Cardiac fibroblast (primary cell): Measurements from ENCODE around the gene C10orf120.

ENCODE experiments used
- DNase-seq, 2 donors: peaks; one replicate each; pipeline versions ENCODE4 v3.0.0 to v3.0.0-alpha.2; 2010; ENCODE audit warnings: low read depth in 2 of 2
- H3K4me3 ChIP-seq, 2 donors: replicated peaks in 1 of 2; 1 replicate in 1 of 2; 2 replicates in 1 of 2; pipeline ENCODE4 v1.5.1; 2011; ENCODE audit warnings: low read depth in 2 of 2, low read length in 2 of 2, mild to moderate bottlenecking in 2 of 2, moderate library complexity in 1 of 2
- TF ChIP-seq, protein P1 (sequence below): IDR thresholded peaks from one replicate; pipeline ENCODE4 v1.5.1; 2011; ENCODE audit warnings: low read depth, mild to moderate bottlenecking, low read length, inconsistent platforms

Gene C10orf120

DNA sequence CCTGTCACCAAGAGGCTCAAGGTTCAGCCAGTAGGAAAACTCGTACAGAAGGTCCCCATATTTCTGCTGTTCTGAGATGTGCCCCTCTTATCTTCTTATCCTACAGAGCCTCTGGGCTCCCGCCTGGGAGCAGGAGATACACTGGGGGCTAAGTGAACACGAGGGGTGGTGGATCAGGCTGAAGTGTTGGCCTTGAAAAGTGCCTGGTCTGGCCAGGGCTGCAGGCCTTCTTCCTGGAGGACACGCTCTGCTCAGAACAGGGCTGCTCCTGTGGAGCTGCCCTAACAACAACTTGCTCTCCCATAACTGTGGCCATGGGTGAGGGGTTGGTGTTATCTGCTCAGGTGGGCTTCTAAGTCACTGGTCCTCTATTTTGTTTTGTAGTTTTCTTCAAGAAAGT is 33.7 kb downstream of the C10orf120 start:
- no peak overlapping the region for H3K4me3 ChIP-seq
- TF ChIP-seq, protein P1, sequence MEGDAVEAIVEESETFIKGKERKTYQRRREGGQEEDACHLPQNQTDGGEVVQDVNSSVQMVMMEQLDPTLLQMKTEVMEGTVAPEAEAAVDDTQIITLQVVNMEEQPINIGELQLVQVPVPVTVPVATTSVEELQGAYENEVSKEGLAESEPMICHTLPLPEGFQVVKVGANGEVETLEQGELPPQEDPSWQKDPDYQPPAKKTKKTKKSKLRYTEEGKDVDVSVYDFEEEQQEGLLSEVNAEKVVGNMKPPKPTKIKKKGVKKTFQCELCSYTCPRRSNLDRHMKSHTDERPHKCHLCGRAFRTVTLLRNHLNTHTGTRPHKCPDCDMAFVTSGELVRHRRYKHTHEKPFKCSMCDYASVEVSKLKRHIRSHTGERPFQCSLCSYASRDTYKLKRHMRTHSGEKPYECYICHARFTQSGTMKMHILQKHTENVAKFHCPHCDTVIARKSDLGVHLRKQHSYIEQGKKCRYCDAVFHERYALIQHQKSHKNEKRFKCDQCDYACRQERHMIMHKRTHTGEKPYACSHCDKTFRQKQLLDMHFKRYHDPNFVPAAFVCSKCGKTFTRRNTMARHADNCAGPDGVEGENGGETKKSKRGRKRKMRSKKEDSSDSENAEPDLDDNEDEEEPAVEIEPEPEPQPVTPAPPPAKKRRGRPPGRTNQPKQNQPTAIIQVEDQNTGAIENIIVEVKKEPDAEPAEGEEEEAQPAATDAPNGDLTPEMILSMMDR = no peak
- DNase-seq = no peak

DNA sequence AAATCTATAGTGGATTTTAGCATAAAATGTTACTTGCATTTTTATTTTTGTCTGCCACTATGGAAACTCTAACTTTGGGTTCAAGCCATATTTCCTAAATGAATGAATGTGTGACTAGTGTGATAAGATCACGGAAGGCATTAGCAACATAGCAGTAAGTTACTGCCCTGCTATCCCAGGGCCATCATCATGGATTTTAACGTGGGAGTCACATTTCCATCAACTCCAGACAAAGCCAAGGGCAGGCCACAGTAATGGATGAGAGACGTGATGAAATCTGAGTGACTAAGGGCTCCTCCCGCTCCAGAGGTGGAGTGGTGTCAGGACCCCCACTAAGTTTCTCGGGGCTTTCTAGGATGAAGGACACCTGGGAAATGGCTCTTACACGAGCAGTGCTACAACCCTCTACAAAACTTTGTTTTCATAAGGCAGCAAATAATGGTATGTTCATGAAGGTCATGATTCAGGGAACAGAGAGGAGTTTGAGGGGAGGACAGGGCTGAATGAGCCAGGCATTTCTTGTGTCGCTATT is 34.3 kb downstream of the C10orf120 start:
- DNase-seq = no peak
- no peak overlapping the region for H3K4me3 ChIP-seq
- TF ChIP-seq, protein P1 = no peak

DNA sequence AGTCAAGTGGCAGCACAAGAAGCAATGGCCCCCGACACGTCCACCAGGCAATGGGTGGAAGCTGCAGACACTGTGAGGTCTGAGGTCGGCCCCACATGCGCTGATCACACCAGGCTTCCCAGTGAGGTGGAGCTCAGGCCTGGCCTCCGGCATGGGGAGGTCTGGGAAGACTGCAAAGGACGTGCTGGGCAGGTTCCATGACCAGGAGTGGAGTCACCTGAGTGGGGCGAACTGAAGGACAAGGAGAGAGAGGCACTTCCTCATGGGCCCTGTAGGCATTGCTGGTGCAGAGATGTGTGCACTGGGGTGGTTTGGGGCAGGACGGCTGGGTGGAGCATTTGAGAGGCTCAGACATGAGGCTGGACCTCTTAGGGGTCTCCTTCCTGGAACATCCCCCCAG is 35.1 kb downstream of the C10orf120 start:
- DNase-seq = no peak
- H3K4me3 ChIP-seq = no peak overlapping the region
- TF ChIP-seq, protein P1 = no peak

DNA sequence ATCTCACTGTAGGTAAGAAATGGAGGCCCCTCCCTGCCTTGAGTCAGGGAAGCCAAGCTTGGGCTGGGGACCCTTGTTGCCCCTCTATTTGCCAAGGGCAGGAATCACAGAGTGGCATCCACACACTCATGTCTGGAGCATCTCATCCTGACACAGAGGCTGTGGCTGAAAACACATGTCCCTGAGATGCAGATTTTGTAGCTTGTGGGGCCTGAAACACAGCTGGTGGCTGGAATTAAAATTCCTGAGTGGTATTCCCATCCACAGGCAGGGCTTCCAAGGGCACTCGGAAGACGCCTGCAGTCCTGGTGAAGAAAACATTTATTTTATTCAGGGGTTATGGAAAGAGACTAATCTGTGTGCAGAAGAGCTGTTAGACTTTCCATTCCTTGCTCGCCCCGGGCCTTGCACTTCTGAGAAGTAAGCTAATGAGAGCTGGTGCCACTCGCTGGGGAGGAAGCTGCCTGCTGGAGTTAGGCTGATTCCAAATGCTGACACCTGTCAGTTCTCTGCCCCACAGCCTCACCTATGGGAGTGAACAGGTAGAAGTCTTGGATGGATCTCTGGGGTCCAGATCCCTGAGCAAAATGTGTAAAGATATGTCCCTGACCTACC is 36.0 kb downstream of the C10orf120 start:
- TF ChIP-seq, protein P1 = no peak
- no peak overlapping the region for H3K4me3 ChIP-seq

DNA sequence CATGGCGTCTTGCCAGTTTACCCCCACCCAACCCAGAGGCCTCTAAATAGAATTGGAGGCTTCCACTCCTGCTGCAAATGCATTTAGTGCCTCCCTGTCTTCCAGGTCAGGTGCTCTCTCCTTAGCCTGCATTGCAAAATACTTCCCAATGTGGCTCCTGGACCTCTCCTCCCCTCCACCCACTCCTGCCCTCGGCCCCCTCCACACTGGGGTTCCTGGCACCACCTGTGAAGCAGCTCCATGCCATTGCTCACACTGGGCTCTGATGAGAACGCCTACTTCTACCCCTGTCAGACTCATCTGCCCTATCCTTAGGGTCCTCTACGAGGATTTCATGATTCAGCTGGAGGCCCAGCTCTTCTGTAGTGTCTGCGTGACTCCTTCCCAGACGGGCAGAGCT is 37.4 kb downstream of the C10orf120 start:
- no peak overlapping the region for H3K4me3 ChIP-seq
- DNase-seq = no peak
- TF ChIP-seq, protein P1 = no peak

More for the DNA sequence above, 36.0 kb downstream of the C10orf120 start:
- DNase-seq = no peak

DNA sequence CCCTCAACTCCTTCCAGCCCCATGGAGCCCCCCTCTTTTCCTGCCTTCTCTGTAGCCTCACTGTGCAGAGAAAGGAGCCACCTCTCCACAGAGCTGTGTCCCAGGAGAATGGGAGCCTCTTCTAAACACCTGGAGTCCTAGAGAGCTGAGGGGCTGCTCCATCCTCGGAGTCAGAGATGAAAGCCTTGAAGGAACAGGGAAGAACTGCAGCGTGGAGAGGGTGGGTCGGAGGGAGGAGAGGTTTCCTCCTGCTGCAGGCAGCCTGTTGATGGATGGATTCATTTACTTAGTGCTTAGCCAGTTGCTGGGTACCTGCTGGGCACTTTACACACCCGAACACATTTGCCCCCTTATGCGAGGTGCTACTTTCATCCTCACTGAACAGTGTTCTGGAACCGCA is 39.0 kb downstream of the C10orf120 start:
- TF ChIP-seq, protein P1 = no peak
- no peak for DNase-seq
- no peak overlapping the region for H3K4me3 ChIP-seq

DNA sequence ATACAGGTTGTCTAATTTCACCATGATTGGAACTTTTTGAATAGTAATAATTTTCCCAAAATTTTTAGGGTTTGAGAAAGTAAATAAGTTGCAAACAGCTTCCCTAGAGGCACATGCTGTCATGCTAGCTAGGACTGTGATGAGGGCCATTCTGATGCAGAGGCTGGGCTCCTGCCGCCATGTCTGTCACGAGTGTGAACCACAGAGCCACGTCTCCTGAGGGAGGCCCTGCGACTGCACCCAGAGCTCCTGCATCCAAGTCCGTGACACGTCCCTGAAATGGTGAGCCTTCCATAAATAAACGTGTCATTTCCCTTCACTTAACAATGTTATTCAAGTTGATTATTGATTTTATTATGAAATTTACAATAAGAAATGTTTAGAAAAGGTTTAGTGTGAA is 40.0 kb downstream of the C10orf120 start:
- H3K4me3 ChIP-seq = no peak overlapping the region
- no peak for DNase-seq
- TF ChIP-seq, protein P1 = no peak
